Right atrium auricular region (tissue), 2 donors: ENCODE measurements around the gene ZNF813. TPM values are rescaled to one million over a fixed set of nuclear protein-coding genes. Genes with fewer than 3 reads are reported as not detected.
"Not testable (repeated sequence)": the region's sequence is repeated elsewhere in the genome, so short reads cannot be mapped to it uniquely, and the experiment has no call there.

ENCODE experiments used
- DNase-seq: peaks from one replicate; pipeline ENCODE4 v3.0.0-alpha.2; 2019; ENCODE audit warnings: low spot score
- H3K27ac ChIP-seq, 2 donors: fragments of 200-600 bp; sonication (generic); 1 replicate in 1 of 2; 2 replicates in 1 of 2; pipeline ENCODE4 v1.5.1; 2016 to 2019
- H3K27me3 ChIP-seq, 2 donors: fragments of 200-600 bp; sonication (generic); one replicate each; pipeline versions ENCODE4 v1.5.1 to v1.6.0; 2017 to 2019
- H3K36me3 ChIP-seq: fragments of 200-600 bp; sonication (generic); one replicate; pipeline ENCODE4 v1.5.1; 2016
- H3K4me1 ChIP-seq, 2 donors: fragments of 200-600 bp; sonication (generic); one replicate each; pipeline versions ENCODE4 v1.5.1 to v1.6.0; 2017 to 2019
- H3K4me3 ChIP-seq, 2 donors: fragments of 200-600 bp; sonication (generic); 1 replicate in 1 of 2; 2 replicates in 1 of 2; pipeline ENCODE4 v1.5.1; 2017 to 2019; ENCODE audit warnings: mild to moderate bottlenecking in 1 of 2, moderate library complexity in 1 of 2
- H3K9me3 ChIP-seq, 2 donors: fragments of 200-600 bp; sonication (generic); one replicate each; pipeline ENCODE4 v1.5.1; 2019
- CTCF ChIP-seq, 2 donors: fragments of 200-600 bp; sonication (generic); IDR thresholded peaks; one replicate each; pipeline ENCODE4 v1.5.1; 2019; ENCODE audit warnings: antibody characterized with exemption in 2 of 2
- total RNA-seq, 2 donors: library from RNA; depleted of rRNA; stranded (reverse); fragments of >200 nt; gene quantifications; one replicate each; pipeline ENCODE4 v1.1.0, GENCODE V29; 2016

The ZNF813 gene
- 1 to 10 TPM in 1 of 2 donors, under 1 TPM in 1; 0.63 to 1.3 TPM for total RNA-seq

GRCh38 chr19:53467485-53468262 lies at the start of gene ZNF813:
Gene ZNF813 (plus strand): TSS chr19:53467733. CDS start chr19:53483823, 16,090 bp downstream.
- peak within 1 kb of the TSS; percentile 75 to 79 for H3K4me3 ChIP-seq
- no peak for TF ChIP-seq CTCF (IDR thresholded peaks at IDR 0.05)

DNA sequence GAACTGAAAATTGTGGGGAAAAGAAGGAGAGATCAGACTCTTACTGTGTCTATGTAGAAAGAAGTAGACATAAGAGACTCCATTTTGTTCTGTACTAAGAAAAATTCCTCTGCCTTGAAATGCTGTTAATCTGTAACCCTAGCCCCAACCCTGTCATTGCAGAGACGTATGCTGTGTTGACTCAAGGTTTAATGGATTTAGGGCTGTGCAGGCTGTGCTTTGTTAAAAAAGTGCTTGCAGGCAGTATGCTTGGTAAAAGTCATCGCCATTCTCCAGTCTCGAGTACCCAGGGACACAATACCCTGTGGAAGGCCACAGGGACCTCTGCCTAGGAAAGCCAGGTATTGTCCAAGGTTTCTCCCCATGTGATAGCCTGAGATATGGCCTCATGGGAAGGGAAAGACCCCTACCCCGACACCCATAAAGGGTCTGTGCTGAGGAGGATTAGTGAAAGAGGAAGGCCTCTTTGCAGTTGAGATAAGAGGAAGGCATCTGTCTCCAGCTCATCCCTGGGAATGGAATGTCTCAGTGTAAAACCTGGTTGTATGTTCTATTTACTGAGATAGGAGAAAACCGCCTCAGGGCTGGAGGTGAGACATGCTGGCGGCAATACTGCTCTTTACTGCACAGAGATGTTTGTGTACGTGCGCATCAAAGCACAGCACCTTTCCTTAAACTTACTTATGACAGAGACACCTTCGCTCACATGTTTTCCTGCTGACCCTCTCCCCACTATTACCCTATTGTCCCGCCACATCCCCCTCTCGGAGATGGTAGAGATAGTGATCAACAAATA lies 46.8 kb upstream of the ZNF813 start:
- H3K27me3 ChIP-seq, H3K9me3 ChIP-seq, H3K4me1 ChIP-seq, DNase-seq, H3K36me3 ChIP-seq, H3K4me3 ChIP-seq, H3K27ac ChIP-seq: not testable (repeated sequence)

More at GRCh38 chr19:53467485-53468262, at the start of gene ZNF813:
- H3K9me3 ChIP-seq = no peaks in the 10 kb centered on the region
- no peaks in the 10 kb centered on the region for H3K36me3 ChIP-seq
- H3K27me3 ChIP-seq = no peaks in the 10 kb centered on the region
- DNase-seq = peak; percentile 95
- peak within 1 kb of the TSS; percentile 73 to 74 for H3K27ac ChIP-seq
- H3K4me1 ChIP-seq = peaks cover 0 to 17% of the 10 kb centered on the region in 2 donors

DNA sequence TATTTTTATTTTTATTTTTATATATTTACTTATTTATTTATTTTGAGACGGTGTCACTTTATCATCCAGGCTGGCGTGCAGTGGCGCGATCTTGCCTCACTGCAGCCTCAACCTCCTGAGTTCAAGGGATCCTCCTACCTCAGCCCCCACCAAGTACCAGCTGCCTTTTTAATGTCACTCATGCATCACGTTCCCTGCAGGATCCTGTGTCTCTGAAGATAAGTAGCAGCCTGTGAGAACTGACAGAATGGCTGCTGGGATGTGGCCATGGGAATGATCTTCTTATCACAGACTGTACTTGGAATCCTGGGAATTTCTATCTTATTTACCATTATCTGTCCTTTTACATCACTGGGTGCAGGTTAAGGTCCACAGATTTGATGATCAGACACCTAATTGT lies 45.0 kb upstream of the ZNF813 start:
- H3K36me3 ChIP-seq = no peaks in the 10 kb centered on the region
- no peak overlapping the region for H3K4me3 ChIP-seq
- no peak for DNase-seq
- H3K27me3 ChIP-seq = no peaks in the 10 kb centered on the region
- no peak for TF ChIP-seq CTCF (IDR thresholded peaks at IDR 0.05)
- no peak overlapping the region for H3K27ac ChIP-seq
- no peaks in the 10 kb centered on the region for H3K4me1 ChIP-seq
- no peaks in the 10 kb centered on the region for H3K9me3 ChIP-seq

- H3K27ac ChIP-seq, H3K4me3 ChIP-seq, DNase-seq, H3K27me3 ChIP-seq, H3K4me1 ChIP-seq, H3K9me3 ChIP-seq, H3K36me3 ChIP-seq: not testable (repeated sequence)
Measured at GRCh38 chr19:53423074-53423473, 44.5 kb upstream of the ZNF813 start.

- H3K4me1 ChIP-seq, H3K27me3 ChIP-seq, H3K4me3 ChIP-seq, H3K36me3 ChIP-seq, H3K9me3 ChIP-seq, DNase-seq, H3K27ac ChIP-seq: not testable (repeated sequence)
Measured at GRCh38 chr19:53423680-53424079, 43.9 kb upstream of the ZNF813 start.

DNA sequence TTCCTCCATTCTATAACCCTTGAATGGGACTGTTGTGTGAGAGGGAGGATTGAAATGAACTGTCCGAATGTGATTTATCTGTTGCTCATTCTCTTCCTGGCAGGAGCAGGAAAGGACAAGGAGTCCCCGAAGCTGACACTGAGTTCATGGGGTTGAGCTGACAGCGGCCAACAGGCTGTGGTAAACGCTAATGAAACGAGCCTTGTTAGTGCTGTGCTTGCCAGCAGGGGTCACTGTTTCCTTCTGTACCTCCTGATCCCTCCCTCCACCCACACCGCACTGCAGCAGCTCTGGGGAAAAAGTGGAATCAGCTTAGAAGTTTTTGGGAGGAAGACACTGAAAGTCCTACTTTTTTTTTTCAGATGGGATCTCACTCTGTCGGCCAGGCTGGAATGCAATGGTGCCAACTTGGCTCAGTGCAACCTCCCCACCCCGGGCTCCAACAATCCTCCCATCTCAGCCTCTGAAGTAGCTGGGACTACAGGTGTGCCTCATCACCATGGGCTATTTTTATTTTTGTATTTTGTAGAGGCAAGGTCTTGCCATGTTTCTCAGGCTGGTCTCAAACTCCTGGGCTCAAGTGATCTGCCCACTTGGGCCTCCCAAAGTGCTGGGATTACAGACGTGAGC lies 42.5 kb upstream of the ZNF813 start:
- no peaks in the 10 kb centered on the region for H3K9me3 ChIP-seq
- no peak overlapping the region for H3K4me3 ChIP-seq
- H3K27ac ChIP-seq = no peak overlapping the region
- H3K4me1 ChIP-seq = no peaks in the 10 kb centered on the region
- H3K36me3 ChIP-seq = no peaks in the 10 kb centered on the region
- no peaks in the 10 kb centered on the region for H3K27me3 ChIP-seq
- peak; percentile 64 to 86 for TF ChIP-seq CTCF (IDR thresholded peaks at IDR 0.05)
- DNase-seq = peak; percentile 74
